ENCODE data around the gene ACTN3. TPM values are rescaled to one million over a fixed set of nuclear protein-coding genes. Genes with fewer than 3 reads are reported as not detected.

Gene ACTN3
- total RNA-seq, 1 experiment from 2014 or later, result not detected

DNA sequence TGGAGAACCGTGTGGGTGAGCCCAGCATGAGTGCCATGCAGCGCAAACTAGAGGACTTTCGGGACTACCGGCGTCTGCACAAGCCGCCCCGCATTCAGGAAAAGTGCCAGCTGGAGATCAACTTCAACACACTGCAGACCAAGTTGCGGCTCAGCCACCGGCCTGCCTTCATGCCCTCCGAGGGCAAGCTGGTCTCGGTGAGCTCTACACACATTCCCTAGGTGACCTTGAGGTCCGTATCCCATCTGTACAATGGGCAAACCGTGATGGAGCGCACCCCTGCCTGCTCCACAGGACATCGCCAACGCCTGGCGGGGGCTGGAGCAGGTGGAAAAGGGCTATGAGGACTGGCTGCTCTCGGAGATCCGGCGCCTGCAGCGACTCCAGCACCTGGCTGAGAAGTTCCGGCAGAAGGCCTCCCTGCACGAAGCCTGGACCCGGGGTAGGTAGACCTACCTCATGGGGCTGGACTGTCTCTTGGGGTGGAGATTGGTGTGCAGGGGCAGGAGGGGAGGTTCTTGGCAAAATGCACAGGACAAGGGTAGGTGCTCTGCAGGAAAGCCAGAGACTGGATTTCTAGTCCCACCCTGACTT lies 11.1 kb downstream of the ACTN3 start:
- CTCF ChIA-PET, result no interaction called here
- intact Hi-C loops (cut with micrococcal nuclease; ENCODE audit: unreplicated experiment), result no loop called here
- H3K4me1 ChIP-seq (ENCODE audit: insufficient read depth, low read length, poor library complexity, severe bottlenecking), result no peaks in the 10 kb centered on the region
- no TSS peak for BruUV-seq (replicated peaks)
- H3K4me3 ChIP-seq (ENCODE audit: low read depth, low read length, poor library complexity, severe bottlenecking), result no peak overlapping the region
- DNase-seq (ENCODE audit: low spot score), result no peak
- H3K27me3 ChIP-seq (replicated peaks; ENCODE audit: insufficient read depth, low read depth, low read length, poor library complexity), result peaks cover 21% of the 10 kb centered on the region
- H3K36me3 ChIP-seq (ENCODE audit: insufficient read depth, low read length, poor library complexity, severe bottlenecking), result no peaks in the 10 kb centered on the region
- H3K27ac ChIP-seq (ENCODE audit: low read depth, low read length, poor library complexity, severe bottlenecking), result no peak overlapping the region
- TF ChIP-seq EZH2 (IDR thresholded peaks at IDR 0.05; ENCODE audit: borderline replicate concordance, low read depth, low read length, poor library complexity, severe bottlenecking), result no peak
- TF ChIP-seq, protein P1, sequence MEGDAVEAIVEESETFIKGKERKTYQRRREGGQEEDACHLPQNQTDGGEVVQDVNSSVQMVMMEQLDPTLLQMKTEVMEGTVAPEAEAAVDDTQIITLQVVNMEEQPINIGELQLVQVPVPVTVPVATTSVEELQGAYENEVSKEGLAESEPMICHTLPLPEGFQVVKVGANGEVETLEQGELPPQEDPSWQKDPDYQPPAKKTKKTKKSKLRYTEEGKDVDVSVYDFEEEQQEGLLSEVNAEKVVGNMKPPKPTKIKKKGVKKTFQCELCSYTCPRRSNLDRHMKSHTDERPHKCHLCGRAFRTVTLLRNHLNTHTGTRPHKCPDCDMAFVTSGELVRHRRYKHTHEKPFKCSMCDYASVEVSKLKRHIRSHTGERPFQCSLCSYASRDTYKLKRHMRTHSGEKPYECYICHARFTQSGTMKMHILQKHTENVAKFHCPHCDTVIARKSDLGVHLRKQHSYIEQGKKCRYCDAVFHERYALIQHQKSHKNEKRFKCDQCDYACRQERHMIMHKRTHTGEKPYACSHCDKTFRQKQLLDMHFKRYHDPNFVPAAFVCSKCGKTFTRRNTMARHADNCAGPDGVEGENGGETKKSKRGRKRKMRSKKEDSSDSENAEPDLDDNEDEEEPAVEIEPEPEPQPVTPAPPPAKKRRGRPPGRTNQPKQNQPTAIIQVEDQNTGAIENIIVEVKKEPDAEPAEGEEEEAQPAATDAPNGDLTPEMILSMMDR (conservative IDR thresholded peaks at IDR 0.05; ENCODE audit: low read depth, low read length), result no peak
- POLR2A ChIA-PET (ENCODE audit: low non-redundant PET), result no interaction called here
- H3K9me3 ChIP-seq (ENCODE audit: low read depth, low read length, poor library complexity, severe bottlenecking), result no peaks in the 10 kb centered on the region

- ChIA-PET CTCF (no interaction called here), POLR2A (ENCODE audit: low non-redundant PET) (interaction anchor here (0.7 kb wide), 1 partner anchor 141 kb away, joined by 10 read pairs; no protein-coding TSS in a partner anchor)
- Histone ChIP-seq H3K9me3 (ENCODE audit: low read depth, low read length, poor library complexity, severe bottlenecking) (no peaks in the 10 kb centered on the region), H3K36me3 (ENCODE audit: insufficient read depth, low read length, poor library complexity, severe bottlenecking) (no peaks in the 10 kb centered on the region), H3K27me3 (replicated peaks; ENCODE audit: insufficient read depth, low read depth, low read length, poor library complexity) (peaks cover 21% of the 10 kb centered on the region), H3K27ac (ENCODE audit: low read depth, low read length, poor library complexity, severe bottlenecking) (no peak overlapping the region), H3K4me3 (ENCODE audit: low read depth, low read length, poor library complexity, severe bottlenecking) (no peak overlapping the region), H3K4me1 (ENCODE audit: insufficient read depth, low read length, poor library complexity, severe bottlenecking) (no peaks in the 10 kb centered on the region)
- no TSS peak for BruUV-seq (replicated peaks)
- no peak for DNase-seq (ENCODE audit: low spot score)
- intact Hi-C loops (cut with micrococcal nuclease; ENCODE audit: unreplicated experiment), result no loop called here
- TF ChIP-seq, protein P1 (conservative IDR thresholded peaks at IDR 0.05; ENCODE audit: low read depth, low read length), result no peak
- no peak for TF ChIP-seq EZH2 (IDR thresholded peaks at IDR 0.05; ENCODE audit: borderline replicate concordance, low read depth, low read length, poor library complexity, severe bottlenecking)
Observed at GRCh38 chr11:66559142-66559865, 12.6 kb downstream of the ACTN3 start.

- no TSS peak for BruUV-seq (replicated peaks)
Observed at GRCh38 chr11:66559866-66560676, 13.4 kb downstream of the ACTN3 start.

More at GRCh38 chr11:66559866-66560676, 13.4 kb downstream of the ACTN3 start:
- no peak overlapping the region for H3K27ac ChIP-seq (ENCODE audit: low read depth, low read length, poor library complexity, severe bottlenecking)
- CTCF ChIA-PET, result no interaction called here
- H3K4me3 ChIP-seq (ENCODE audit: low read depth, low read length, poor library complexity, severe bottlenecking), result no peak overlapping the region
- DNase-seq (ENCODE audit: low spot score), result no peak
- POLR2A ChIA-PET (ENCODE audit: low non-redundant PET), result interaction anchor here (0.7 kb wide), 1 partner anchor 142 kb away, joined by 10 read pairs; no protein-coding TSS in a partner anchor
- intact Hi-C loops (cut with micrococcal nuclease; ENCODE audit: unreplicated experiment), result no loop called here
- H3K9me3 ChIP-seq (ENCODE audit: low read depth, low read length, poor library complexity, severe bottlenecking), result no peaks in the 10 kb centered on the region
- peaks cover 21% of the 10 kb centered on the region for H3K27me3 ChIP-seq (replicated peaks; ENCODE audit: insufficient read depth, low read depth, low read length, poor library complexity)
- no peaks in the 10 kb centered on the region for H3K4me1 ChIP-seq (ENCODE audit: insufficient read depth, low read length, poor library complexity, severe bottlenecking)
- TF ChIP-seq EZH2 (IDR thresholded peaks at IDR 0.05; ENCODE audit: borderline replicate concordance, low read depth, low read length, poor library complexity, severe bottlenecking), result no peak
- TF ChIP-seq, protein P1 (conservative IDR thresholded peaks at IDR 0.05; ENCODE audit: low read depth, low read length), result no peak
- H3K36me3 ChIP-seq (ENCODE audit: insufficient read depth, low read length, poor library complexity, severe bottlenecking), result no peaks in the 10 kb centered on the region
